GM06990 (cell line): ENCODE results near the gene COL18A1.

Experiments used
- DNase-seq: peaks from one replicate; pipeline ENCODE4 v3.0.0-alpha.2; 2011; ENCODE audit not compliant: insufficient read length; ENCODE audit errors: extremely low read depth
- H3K27me3 ChIP-seq: replicated peaks from 2 replicates; pipeline ENCODE4 v1.6.0; 2011; ENCODE audit warnings: low read length; ENCODE audit not compliant: control insufficient read depth, insufficient read depth
- H3K36me3 ChIP-seq: 2 replicates; pipeline ENCODE4 v1.5.1; 2011; ENCODE audit warnings: low read length; ENCODE audit not compliant: control insufficient read depth, insufficient read depth
- H3K4me3 ChIP-seq: replicated peaks from 2 replicates; pipeline ENCODE4 v1.5.1; 2011; ENCODE audit warnings: low read depth, mild to moderate bottlenecking, control low read depth, low read length
- CTCF ChIP-seq: IDR thresholded peaks from 2 replicates; pipeline ENCODE4 v1.5.1; 2011; ENCODE audit warnings: low read length, control low read depth, mild to moderate bottlenecking, inconsistent platforms; ENCODE audit not compliant: insufficient read depth, poor library complexity, severe bottlenecking

Gene COL18A1

GRCh38 chr21:45475004-45475685 lies 70.2 kb downstream of the COL18A1 start:
- no peaks in the 10 kb centered on the region for H3K27me3 ChIP-seq
- no peak overlapping the region for H3K4me3 ChIP-seq
- no peak for DNase-seq
- TF ChIP-seq CTCF = no peak
- H3K36me3 ChIP-seq = no peaks in the 10 kb centered on the region

- no peak for DNase-seq
- Histone ChIP-seq H3K4me3 (no peak overlapping the region), H3K27me3 (no peaks in the 10 kb centered on the region), H3K36me3 (no peaks in the 10 kb centered on the region)
- no peak for TF ChIP-seq CTCF
Measured at GRCh38 chr21:45475797-45476570, 71.0 kb downstream of the COL18A1 start.

- no peak for DNase-seq
- no peaks in the 10 kb centered on the region for H3K36me3 ChIP-seq
Measured at GRCh38 chr21:45476582-45476981, 71.6 kb downstream of the COL18A1 start.

GRCh38 chr21:45477176-45478114 lies 72.5 kb downstream of the COL18A1 start:
- Histone ChIP-seq H3K4me3 (no peak overlapping the region), H3K36me3 (no peaks in the 10 kb centered on the region)
- TF ChIP-seq CTCF = no peak

More at GRCh38 chr21:45476582-45476981, 71.6 kb downstream of the COL18A1 start:
- Histone ChIP-seq H3K4me3 (no peak overlapping the region), H3K27me3 (no peaks in the 10 kb centered on the region)
- no peak for TF ChIP-seq CTCF

GRCh38 chr21:45478115-45478801 lies 73.3 kb downstream of the COL18A1 start:
- Histone ChIP-seq H3K27me3 (no peaks in the 10 kb centered on the region), H3K4me3 (peak overlapping the region; percentile 44), H3K36me3 (no peaks in the 10 kb centered on the region)
- TF ChIP-seq CTCF = peak; percentile 90
- no peak for DNase-seq

More at GRCh38 chr21:45477176-45478114, 72.5 kb downstream of the COL18A1 start:
- H3K27me3 ChIP-seq = no peaks in the 10 kb centered on the region
- DNase-seq = no peak
